ENCODE results near the gene CSRP3. TPM values are rescaled to one million over a fixed set of nuclear protein-coding genes. Genes with fewer than 3 reads are reported as not detected.

Gene CSRP3
- total RNA-seq: not detected

GRCh38 chr11:19201737-19202605 is at the start of gene CSRP3:
Gene CSRP3, minus strand, starts transcription at chr11:19201983. Its CDS starts 9,535 bp downstream, at chr11:19192448.
- Mint-ChIP-seq H3K4me1 (no peaks in the 10 kb centered on the region), H3K4me3 (no peak within 1 kb of the TSS), H3K36me3 (no peaks in the 10 kb centered on the region), H3K9me3 (no peaks in the 10 kb centered on the region), H3K27me3 (peaks cover 4% of the 10 kb centered on the region), H3K27ac (no peak within 1 kb of the TSS)
- POLR2A ChIA-PET: no interaction called here
- no peak for ATAC-seq (ENCODE audit: low read depth)
- DNase-seq: no peak

GRCh38 chr11:19251577-19251976 is 49.8 kb upstream of the CSRP3 start:
- Mint-ChIP-seq H3K4me1 (no peaks in the 10 kb centered on the region), H3K4me3 (no peak overlapping the region), H3K9me3 (peaks cover 11% of the 10 kb centered on the region), H3K27ac (no peak overlapping the region), H3K36me3 (no peaks in the 10 kb centered on the region), H3K27me3 (peaks cover 51% of the 10 kb centered on the region)
- ATAC-seq (ENCODE audit: low read depth) (no peak), DNase-seq (no peak)
- POLR2A ChIA-PET: interaction anchor here (1.3 kb wide), 1 partner anchor 10 kb away, joined by 3 read pairs; no protein-coding TSS in a partner anchor

GRCh38 chr11:19246816-19247215 is 45.0 kb upstream of the CSRP3 start:
- no peak for ATAC-seq (ENCODE audit: low read depth)
- POLR2A ChIA-PET: no interaction called here
- H3K4me1 Mint-ChIP-seq: peaks cover 14% of the 10 kb centered on the region
- H3K36me3 Mint-ChIP-seq: peaks cover 1% of the 10 kb centered on the region
- no peak overlapping the region for H3K4me3 Mint-ChIP-seq
- H3K9me3 Mint-ChIP-seq: peaks cover 11% of the 10 kb centered on the region
- no peak overlapping the region for H3K27ac Mint-ChIP-seq
- DNase-seq: no peak
- peaks cover 72% of the 10 kb centered on the region for H3K27me3 Mint-ChIP-seq

GRCh38 chr11:19245351-19245750 is 43.6 kb upstream of the CSRP3 start:
- no peak for ATAC-seq (ENCODE audit: low read depth)

GRCh38 chr11:19244621-19245020 is 42.8 kb upstream of the CSRP3 start:
- Mint-ChIP-seq H3K4me1 (peaks cover 14% of the 10 kb centered on the region), H3K36me3 (peaks cover 4% of the 10 kb centered on the region), H3K9me3 (peaks cover 11% of the 10 kb centered on the region), H3K27me3 (peaks cover 62% of the 10 kb centered on the region), H3K4me3 (no peak overlapping the region), H3K27ac (no peak overlapping the region)
- DNase-seq (no peak), ATAC-seq (ENCODE audit: low read depth) (no peak)
- POLR2A ChIA-PET: no interaction called here

More at GRCh38 chr11:19245351-19245750, 43.6 kb upstream of the CSRP3 start:
- peaks cover 14% of the 10 kb centered on the region for H3K4me1 Mint-ChIP-seq
- H3K27ac Mint-ChIP-seq: no peak overlapping the region
- H3K4me3 Mint-ChIP-seq: no peak overlapping the region
- H3K9me3 Mint-ChIP-seq: peaks cover 11% of the 10 kb centered on the region
- H3K36me3 Mint-ChIP-seq: peaks cover 1% of the 10 kb centered on the region
- POLR2A ChIA-PET: no interaction called here
- DNase-seq: no peak
- peaks cover 68% of the 10 kb centered on the region for H3K27me3 Mint-ChIP-seq

- H3K27me3 Mint-ChIP-seq: peaks cover 57% of the 10 kb centered on the region
- peaks cover 5% of the 10 kb centered on the region for H3K9me3 Mint-ChIP-seq
- H3K27ac Mint-ChIP-seq: no peak overlapping the region
- DNase-seq (no peak), ATAC-seq (ENCODE audit: low read depth) (no peak)
- peaks cover 19% of the 10 kb centered on the region for H3K4me1 Mint-ChIP-seq
- peaks cover 8% of the 10 kb centered on the region for H3K36me3 Mint-ChIP-seq
- POLR2A ChIA-PET: interaction anchor here (0.7 kb wide), 1 partner anchor 1234 kb away, joined by 3 read pairs; no protein-coding TSS in a partner anchor
- H3K4me3 Mint-ChIP-seq: no peak overlapping the region
These were observed 42.3 kb upstream of the CSRP3 start for GRCh38 chr11:19244084-19244483.

GRCh38 chr11:19243613-19244012 is 41.8 kb upstream of the CSRP3 start:
- H3K4me1 Mint-ChIP-seq: peaks cover 24% of the 10 kb centered on the region
- ATAC-seq (ENCODE audit: low read depth) (no peak), DNase-seq (no peak)
- H3K4me3 Mint-ChIP-seq: no peak overlapping the region
- H3K36me3 Mint-ChIP-seq: peaks cover 12% of the 10 kb centered on the region
- H3K27ac Mint-ChIP-seq: no peak overlapping the region
- POLR2A ChIA-PET: interaction anchor here (0.7 kb wide), 1 partner anchor 1233 kb away, joined by 3 read pairs; no protein-coding TSS in a partner anchor
- H3K27me3 Mint-ChIP-seq: peaks cover 53% of the 10 kb centered on the region
- H3K9me3 Mint-ChIP-seq: peaks cover 3% of the 10 kb centered on the region

- Mint-ChIP-seq H3K36me3 (peaks cover 16% of the 10 kb centered on the region), H3K4me3 (peak overlapping the region; percentile 89), H3K9me3 (no peaks in the 10 kb centered on the region), H3K4me1 (peaks cover 27% of the 10 kb centered on the region), H3K27me3 (peaks cover 48% of the 10 kb centered on the region), H3K27ac (no peak overlapping the region)
- POLR2A ChIA-PET: no interaction called here
- ATAC-seq (ENCODE audit: low read depth) (no peak), DNase-seq (no peak)
These were observed 41.4 kb upstream of the CSRP3 start for GRCh38 chr11:19243143-19243542.

- peak overlapping the region; percentile 89 for H3K4me3 Mint-ChIP-seq
- H3K36me3 Mint-ChIP-seq: peaks cover 19% of the 10 kb centered on the region
- ATAC-seq (ENCODE audit: low read depth) (no peak), DNase-seq (no peak)
- H3K27ac Mint-ChIP-seq: peak overlapping the region; percentile 79
- H3K9me3 Mint-ChIP-seq: no peaks in the 10 kb centered on the region
- peaks cover 40% of the 10 kb centered on the region for H3K27me3 Mint-ChIP-seq
- peaks cover 27% of the 10 kb centered on the region for H3K4me1 Mint-ChIP-seq
- POLR2A ChIA-PET: interaction anchor here (0.6 kb wide), 1 partner anchor 9 kb away, joined by 3 read pairs; no protein-coding TSS in a partner anchor
These were observed 40.6 kb upstream of the CSRP3 start for GRCh38 chr11:19242179-19242932.

GRCh38 chr11:19241260-19242178 is 39.7 kb upstream of the CSRP3 start:
- peaks cover 33% of the 10 kb centered on the region for H3K27me3 Mint-ChIP-seq
- peak overlapping the region; percentile 95 for H3K4me3 Mint-ChIP-seq
- DNase-seq (peak; percentile 77), ATAC-seq (ENCODE audit: low read depth) (peak; percentile 58)
- peaks cover 27% of the 10 kb centered on the region for H3K4me1 Mint-ChIP-seq
- H3K27ac Mint-ChIP-seq: peak overlapping the region; percentile 79
- no peaks in the 10 kb centered on the region for H3K9me3 Mint-ChIP-seq
- H3K36me3 Mint-ChIP-seq: peaks cover 26% of the 10 kb centered on the region
- POLR2A ChIA-PET: interaction anchor here (0.6 to 1.1 kb wide), 2 partner anchors 10 to 125 kb away, joined by 3 to 7 read pairs; partner anchors contain the start of gene ZDHHC13

GRCh38 chr11:19240420-19241259 is 38.9 kb upstream of the CSRP3 start, which contains the start of gene E2F8:
Gene E2F8, minus strand, starts transcription at chr11:19240945. Its CDS starts 824 bp downstream, at chr11:19240121.
- ATAC-seq (ENCODE audit: low read depth): peak; percentile 77
- Mint-ChIP-seq H3K4me3 (peak within 1 kb of the TSS; percentile 95), H3K27ac (peak within 1 kb of the TSS; percentile 87), H3K36me3 (peaks cover 33% of the 10 kb centered on the region), H3K9me3 (no peaks in the 10 kb centered on the region), H3K27me3 (peaks cover 26% of the 10 kb centered on the region), H3K4me1 (peaks cover 30% of the 10 kb centered on the region)
- POLR2A ChIA-PET: interaction anchor here (1.1 kb wide), 1 partner anchor 124 kb away, joined by 7 read pairs; the partner anchor contains the start of gene ZDHHC13
- peak; percentile 92 for DNase-seq

GRCh38 chr11:19239039-19239438 is 37.3 kb upstream of the CSRP3 start:
- POLR2A ChIA-PET: no interaction called here
- ATAC-seq (ENCODE audit: low read depth): no peak
- peaks cover 32% of the 10 kb centered on the region for H3K4me1 Mint-ChIP-seq
- peak overlapping the region; percentile 73 for H3K4me3 Mint-ChIP-seq
- peaks cover 18% of the 10 kb centered on the region for H3K27me3 Mint-ChIP-seq
- H3K9me3 Mint-ChIP-seq: no peaks in the 10 kb centered on the region
- H3K27ac Mint-ChIP-seq: peak overlapping the region; percentile 25
- DNase-seq: no peak
- H3K36me3 Mint-ChIP-seq: peaks cover 48% of the 10 kb centered on the region

Data from activated naive CD8-positive, alpha-beta T cell treated with anti-CD3 and anti-CD28 coated beads, Interleukin-2, amount 10 ng/mL, durations not matched to agents 7 days and 5 days (primary cell).